NCI-H2171 (cell line): ENCODE data around the gene GAS2L1.
A peak's percentile ranks its signal among the peaks of the same experiment; 100 is the strongest.

Source experiments
- DNase-seq: peaks from one replicate; lab custom pipeline; 2025; lab: John Stamatoyannopoulos, UW

GAS2L1 gene

GRCh38 chr22:29275819-29276565, 30.5 kb upstream of the GAS2L1 start:
- DNase-seq = no peak

GRCh38 chr22:29277927-29278326, 28.5 kb upstream of the GAS2L1 start:
- DNase-seq = no peak

GRCh38 chr22:29284196-29284595, 22.3 kb upstream of the GAS2L1 start:
- no peak for DNase-seq

- DNase-seq = no peak
Observed at GRCh38 chr22:29288837-29289236, 17.6 kb upstream of the GAS2L1 start.

- no peak for DNase-seq
Observed at GRCh38 chr22:29290061-29290460, 16.4 kb upstream of the GAS2L1 start.

- no peak for DNase-seq
Observed at GRCh38 chr22:29291215-29291614, 15.2 kb upstream of the GAS2L1 start.

GRCh38 chr22:29292379-29292778, 14.1 kb upstream of the GAS2L1 start:
- no peak for DNase-seq

GRCh38 chr22:29298641-29299040, 7.8 kb upstream of the GAS2L1 start:
- DNase-seq = no peak

- DNase-seq = no peak
Observed at GRCh38 chr22:29299136-29299900, 7.1 kb upstream of the GAS2L1 start.

GRCh38 chr22:29300467-29300806, 6.0 kb upstream of the GAS2L1 start:
- no peak for DNase-seq

- DNase-seq = no peak
Observed at GRCh38 chr22:29300807-29301601, 5.4 kb upstream of the GAS2L1 start.

- no peak for DNase-seq
Observed at GRCh38 chr22:29301716-29302401, 4.6 kb upstream of the GAS2L1 start.

- DNase-seq = no peak
Observed at GRCh38 chr22:29302402-29302680, 4.1 kb upstream of the GAS2L1 start.

GRCh38 chr22:29302681-29303465, 3.6 kb upstream of the GAS2L1 start:
- DNase-seq = no peak

GRCh38 chr22:29305836-29306174, 645 bp upstream of the GAS2L1 start:
- no peak for DNase-seq

GRCh38 chr22:29306835-29307595, 565 bp downstream of the GAS2L1 start:
- DNase-seq = peak; percentile 55

GRCh38 chr22:29307596-29308147, 1.2 kb downstream of the GAS2L1 start:
- no peak for DNase-seq

- DNase-seq = no peak
Observed at GRCh38 chr22:29308148-29308790, 1.8 kb downstream of the GAS2L1 start.

GRCh38 chr22:29308791-29309262, 2.4 kb downstream of the GAS2L1 start:
- no peak for DNase-seq
